Panc1 (cell line): ENCODE measurements around the gene NFIC. TPM values are rescaled to one million over a fixed set of nuclear protein-coding genes. Genes with fewer than 3 reads are reported as not detected.

Experiments
- ATAC-seq: fragments of 200-7000 bp; cut with Tn5 transposase; 2 replicates; pipeline ENCODE4 v1.9.1; 2020; ENCODE audit warnings: mild to moderate bottlenecking, moderate library complexity
- BruUV-seq: library from RNA; stranded (reverse); fragments of 400-500 nt; replicated peaks from 2 replicates; lab custom pipeline; 2021; lab: Mats Ljungman, UMichigan
- CTCF ChIA-PET: fragments of 300-600 bp; sonication (Branson Sonifier 250); formaldehyde crosslinking; loops from one replicate; lab custom pipeline; 2022; ENCODE audit warnings: antibody characterized with exemption; lab: Charles Lee
- POLR2A ChIA-PET: fragments of 300-600 bp; sonication (Branson Sonifier 250); formaldehyde crosslinking; loops from one replicate; lab custom pipeline; 2022; ENCODE audit warnings: antibody characterized with exemption; lab: Charles Lee
- DNase-seq: peaks from one replicate; pipeline ENCODE4 v3.0.0-alpha.2; 2010; ENCODE audit warnings: low read depth, low spot score
- H3K27ac ChIP-seq: 2 replicates; pipeline ENCODE4 v1.5.1; 2011; ENCODE audit warnings: mild to moderate bottlenecking, low read length, inconsistent platforms
- H3K27me3 ChIP-seq: fragments of 200-500 bp; sonication (Bioruptor generic); 2 replicates; pipeline ENCODE4 v1.6.0; 2014; ENCODE audit warnings: low read length, inconsistent platforms; ENCODE audit not compliant: control insufficient read depth, insufficient read depth
- H3K36me3 ChIP-seq: fragments of 200-500 bp; sonication (Bioruptor generic); 2 replicates; pipeline ENCODE4 v1.5.1; 2014; ENCODE audit warnings: inconsistent platforms, mild to moderate bottlenecking, low read length, moderate library complexity; ENCODE audit not compliant: control insufficient read depth, insufficient read depth
- H3K4me1 ChIP-seq: 2 replicates; pipeline ENCODE4 v1.5.1; 2011; ENCODE audit warnings: inconsistent platforms, mild to moderate bottlenecking, low read length, moderate library complexity; ENCODE audit not compliant: control insufficient read depth, insufficient read depth
- H3K4me3 ChIP-seq, 2 experiments: 2 replicates each; pipeline ENCODE4 v1.5.1; 2011 to 2012; ENCODE audit warnings: low read depth in 2 of 2, low read length in 2 of 2, mild to moderate bottlenecking in 2 of 2, inconsistent platforms in 1 of 2, moderate library complexity in 1 of 2
- H3K9me3 ChIP-seq: fragments of 200-500 bp; sonication (Bioruptor generic); 2 replicates; pipeline ENCODE4 v1.5.1; 2014; ENCODE audit warnings: low read depth, mild to moderate bottlenecking, inconsistent platforms, low read length, moderate library complexity; ENCODE audit not compliant: control insufficient read depth, insufficient read depth
- CTCF ChIP-seq: fragments of 450-650 bp; IDR thresholded peaks from 2 replicates; pipeline ENCODE4 v1.5.1; 2017; ENCODE audit warnings: mild to moderate bottlenecking
- POLR2AphosphoS5 ChIP-seq: IDR thresholded peaks from 2 replicates; pipeline ENCODE4 v1.6.1; 2012; ENCODE audit warnings: mild to moderate bottlenecking, low read depth, low read length, moderate library complexity
- REST ChIP-seq, 2 experiments: IDR thresholded peaks; 2 replicates each; pipeline ENCODE4 v1.6.1; 2011 to 2012; ENCODE audit warnings: low read depth in 2 of 2, control low read depth in 1 of 2, low read length in 1 of 2, mild to moderate bottlenecking in 1 of 2, moderate library complexity in 1 of 2; ENCODE audit not compliant: insufficient read depth in 1 of 2
- TCF7L2 ChIP-seq: IDR thresholded peaks from 2 replicates; pipeline ENCODE4 v1.6.1; 2011; ENCODE audit warnings: mild to moderate bottlenecking, low read depth, low read length, inconsistent platforms
- in situ Hi-C: cut with HindIII; loops from 2 replicates; pipeline ENCODE4 v1.10.0; 2016; ENCODE audit warnings: low sequenced_read_pairs, low pct_unique_long_range_greater_than_20kb
- intact Hi-C: fragments of 100-400 bp; cut with micrococcal nuclease; formaldehyde crosslinking; loops from one replicate; pipeline ENCODE4 v1.10.0; 2022; ENCODE audit not compliant: unreplicated experiment
- total RNA-seq: library from RNA; stranded (reverse); gene quantifications from one replicate; pipeline ENCODE4 v1.2.1, GENCODE V29; 2021; ENCODE audit not compliant: unreplicated experiment

The NFIC gene
- total RNA-seq, 1 experiment from 2014 or later: 120 TPM

- intact Hi-C loops (no loop called here), in situ Hi-C loops (no loop called here)
- ATAC-seq: peak; percentile 47
- Histone ChIP-seq H3K27ac (peak overlapping the region; percentile 90), H3K36me3 (no peaks in the 10 kb centered on the region), H3K9me3 (no peaks in the 10 kb centered on the region), H3K27me3 (no peaks in the 10 kb centered on the region), H3K4me1 (peaks cover 47% of the 10 kb centered on the region), H3K4me3 (peak overlapping the region; percentile 54 to 69)
- BruUV-seq: no TSS peak
- TF ChIP-seq REST (IDR thresholded peaks at IDR 0.05; ENCODE audit: insufficient read depth in 1 of 2, low read depth in 2 of 2, low read length in 1 of 2) (no peak), CTCF (no peak), POLR2AphosphoS5 (peak; percentile 60; the same call in 1 of the 2 replicates), TCF7L2 (no peak)
- CTCF ChIA-PET: no interaction called here
- POLR2A ChIA-PET: no interaction called here
- no peak for DNase-seq
Measured at GRCh38 chr19:3366753-3367627, 607 bp downstream of the NFIC start.

- intact Hi-C loops: no loop called here
- H3K27ac ChIP-seq: peak overlapping the region; percentile 90
- DNase-seq (no peak), ATAC-seq (no peak)
- peaks cover 54% of the 10 kb centered on the region for H3K4me1 ChIP-seq
- POLR2A ChIA-PET: no interaction called here
- CTCF ChIA-PET: no interaction called here
- in situ Hi-C loops: no loop called here
- no peaks in the 10 kb centered on the region for H3K9me3 ChIP-seq
- peak overlapping the region; percentile 54 to 69 for H3K4me3 ChIP-seq
- TF ChIP-seq TCF7L2: peak; percentile 46; the same call in 1 of the 2 replicates
- TF ChIP-seq CTCF: no peak
- no peaks in the 10 kb centered on the region for H3K36me3 ChIP-seq
- no peaks in the 10 kb centered on the region for H3K27me3 ChIP-seq
- no TSS peak for BruUV-seq
Measured at GRCh38 chr19:3367628-3368440, 1.5 kb downstream of the NFIC start.
